Liver (tissue), 10 donors: ENCODE results near the gene ZNF827. TPM values are rescaled to one million over a fixed set of nuclear protein-coding genes. Genes with fewer than 3 reads are reported as not detected.

Experiments used
- DNase-seq: peaks from one replicate; pipeline ENCODE4 v3.0.0-alpha.2; 2017; ENCODE audit warnings: low spot score
- H3K27ac ChIP-seq, 2 donors: one replicate each; pipeline ENCODE4 v1.7.0; 2013; ENCODE audit warnings: inconsistent platforms in 2 of 2, low read length in 2 of 2, control low read depth in 1 of 2, low read depth in 1 of 2, mild to moderate bottlenecking in 1 of 2
- H3K27me3 ChIP-seq, 4 donors: one replicate each; pipeline versions ENCODE4 v1.6.1 to v1.7.0; 2013; ENCODE audit warnings: low read length in 3 of 4, inconsistent platforms in 1 of 4, mild to moderate bottlenecking in 1 of 4, moderate library complexity in 1 of 4; ENCODE audit not compliant: control insufficient read depth in 4 of 4, insufficient read depth in 4 of 4
- H3K36me3 ChIP-seq, 4 donors: one replicate each; pipeline versions ENCODE4 v1.6.1 to v1.7.0; 2013; ENCODE audit warnings: low read length in 3 of 4, mild to moderate bottlenecking in 3 of 4, low read depth in 1 of 4, moderate library complexity in 1 of 4; ENCODE audit not compliant: control insufficient read depth in 4 of 4, insufficient read depth in 3 of 4
- H3K4me1 ChIP-seq, 4 donors: one replicate each; pipeline versions ENCODE4 v1.6.1 to v1.7.0; 2013; ENCODE audit warnings: low read length in 3 of 4, mild to moderate bottlenecking in 3 of 4, moderate library complexity in 1 of 4; ENCODE audit not compliant: control insufficient read depth in 4 of 4, insufficient read depth in 4 of 4
- H3K4me3 ChIP-seq, 3 donors: one replicate each; pipeline versions ENCODE4 v1.6.1 to v1.7.0; 2013; ENCODE audit warnings: low read length in 3 of 3, control low read depth in 1 of 3, low read depth in 1 of 3, mild to moderate bottlenecking in 1 of 3
- H3K9ac ChIP-seq, 2 donors: one replicate each; pipeline ENCODE4 v1.7.0; 2013; ENCODE audit warnings: low read length in 2 of 2, mild to moderate bottlenecking in 2 of 2, moderate library complexity in 2 of 2, control low read depth in 1 of 2, low read depth in 1 of 2
- H3K9me3 ChIP-seq, 4 donors: one replicate each; pipeline versions ENCODE4 v1.6.1 to v1.7.0; 2013; ENCODE audit warnings: low read length in 3 of 4; ENCODE audit not compliant: control insufficient read depth in 4 of 4
- CTCF ChIP-seq: fragments of 150-350 bp; IDR thresholded peaks from 2 replicates; pipeline ENCODE4 v1.5.1; 2017; ENCODE audit warnings: improper control_type of control experiment, low read depth, low read length; ENCODE audit not compliant: missing input control
- EGR1 ChIP-seq, 2 donors: IDR thresholded peaks; 2 replicates each; pipeline ENCODE4 v1.6.1; 2016 to 2018; ENCODE audit warnings: antibody characterized with exemption in 2 of 2, low read depth in 2 of 2
- FOXA1 ChIP-seq: IDR thresholded peaks from 2 replicates; pipeline ENCODE4 v1.6.1; 2016; ENCODE audit warnings: antibody characterized with exemption
- GABPA ChIP-seq, 2 donors: IDR thresholded peaks in 1 of 2; conservative IDR thresholded peaks in 1 of 2; 2 replicates each; pipeline ENCODE4 v1.6.1; 2016; ENCODE audit warnings: antibody characterized with exemption in 2 of 2, mild to moderate bottlenecking in 1 of 2, moderate library complexity in 1 of 2
- HNF4A ChIP-seq, 2 donors: conservative IDR thresholded peaks; 2 replicates each; pipeline ENCODE4 v1.6.1; 2016; ENCODE audit warnings: antibody characterized with exemption in 2 of 2, mild to moderate bottlenecking in 2 of 2
- HNF4G ChIP-seq: IDR thresholded peaks from 2 replicates; pipeline ENCODE4 v1.6.1; 2016; ENCODE audit warnings: antibody characterized with exemption
- NR2F2 ChIP-seq: IDR thresholded peaks from 2 replicates; pipeline ENCODE4 v1.6.1; 2016; ENCODE audit warnings: antibody characterized with exemption
- RAD21 ChIP-seq, 2 donors: IDR thresholded peaks; 2 replicates each; pipeline ENCODE4 v1.6.1; 2016; ENCODE audit warnings: antibody characterized with exemption in 2 of 2, mild to moderate bottlenecking in 2 of 2
- REST ChIP-seq: IDR thresholded peaks from 2 replicates; pipeline ENCODE4 v1.6.1; 2016; ENCODE audit warnings: antibody characterized with exemption, mild to moderate bottlenecking
- RXRA ChIP-seq, 2 donors: IDR thresholded peaks; 2 replicates each; pipeline ENCODE4 v1.6.1; 2017 to 2018; ENCODE audit warnings: antibody characterized with exemption in 2 of 2, mild to moderate bottlenecking in 1 of 2
- SP1 ChIP-seq: IDR thresholded peaks from 2 replicates; pipeline ENCODE4 v1.6.1; 2018; ENCODE audit warnings: antibody characterized with exemption, mild to moderate bottlenecking
- YY1 ChIP-seq: IDR thresholded peaks from 2 replicates; pipeline ENCODE4 v1.6.1; 2016; ENCODE audit warnings: antibody characterized with exemption, mild to moderate bottlenecking
- ZBTB33 ChIP-seq: IDR thresholded peaks from 2 replicates; pipeline ENCODE4 v1.6.1; 2016; ENCODE audit warnings: antibody characterized with exemption
- WGBS: extraction: QIAGEN DNeasy Blood & Tissue Kit; methylation state at CpG from one replicate; pipeline ENCODE4 v1.1.7; 2013; 5-methylcytosine and 5-hydroxymethylcytosine counted together
- polyA plus RNA-seq, 2 donors: library from polyadenylated mRNA; stranded (reverse) in 1 of 2; unstranded in 1 of 2; fragments of 200-250 nt in 1 of 2; fragments of >200 nt in 1 of 2; fragmentation: Nextera tagmentation in 1 of 2; extraction: Ambion mirVana in 1 of 2; gene quantifications; one replicate each; pipeline versions ENCODE4 v1.2.1 to v1.2.3, GENCODE V29; 2013 to 2015
- small RNA-seq: library from RNA; depleted of rRNA; stranded (forward); fragments of <200 nt; gene quantifications from one replicate; pipeline ENCODE3, GENCODE V24; 2014
- total RNA-seq, 2 donors: library from RNA; depleted of rRNA; stranded (reverse); fragments of >200 nt; gene quantifications; one replicate each; pipeline ENCODE4 v1.2.3, GENCODE V29; 2014
- donor health status: healthy.
- donor health status: healthy.
- donor health status: healthy.
- donor health status: healthy.
- donor health status: healthy.

Gene ZNF827
- total and polyA plus RNA-seq, 4 donors, result 0.46 to 2.9 (median 1.2) TPM

- Histone ChIP-seq H3K27ac (no peak overlapping the region), H3K36me3 (no peaks in the 10 kb centered on the region), H3K4me1 (peaks cover 0 to 9% (median 0%) of the 10 kb centered on the region in 4 donors), H3K27me3 (no peaks in the 10 kb centered on the region), H3K9me3 (no peaks in the 10 kb centered on the region), H3K4me3 (no peak overlapping the region), H3K9ac (no peak overlapping the region)
- no peak for DNase-seq
- WGBS, result 68% methylated on average over 1 of the region's 1 CpG
- TF ChIP-seq GABPA (IDR thresholded peaks at IDR 0.05 in 1 of 2, conservative IDR thresholded peaks at IDR 0.05 in 1 of 2) (no peak), RAD21 (IDR thresholded peaks at IDR 0.05) (no peak), CTCF (no peak), YY1 (no peak), HNF4G (no peak), NR2F2 (no peak), REST (no peak), ZBTB33 (no peak), FOXA1 (no peak), EGR1 (IDR thresholded peaks at IDR 0.05; ENCODE audit: low read depth in 2 of 2) (no peak), SP1 (no peak), RXRA (IDR thresholded peaks at IDR 0.05) (no peak), HNF4A (conservative IDR thresholded peaks at IDR 0.05) (no peak)
Observed at GRCh38 chr4:145709336-145709735, 229.3 kb downstream of the ZNF827 start.

Small RNAs within 50 kb of the gene (small RNA-seq; reads per million reads assigned to genes)
- not detected for gene RF00019

Other genes with a start within 250 kb of the ZNF827 start
- gene LSM6, start 236.9 kb upstream of the ZNF827 start, total RNA-seq, result 10 to 100 TPM; 14.7 to 25.9 TPM
- gene LSM6, start 236.9 kb upstream of the ZNF827 start, polyA plus RNA-seq, result 10 to 100 TPM; 22.5 to 26.9 TPM